ENCODE data around the gene MED13L.

DNA sequence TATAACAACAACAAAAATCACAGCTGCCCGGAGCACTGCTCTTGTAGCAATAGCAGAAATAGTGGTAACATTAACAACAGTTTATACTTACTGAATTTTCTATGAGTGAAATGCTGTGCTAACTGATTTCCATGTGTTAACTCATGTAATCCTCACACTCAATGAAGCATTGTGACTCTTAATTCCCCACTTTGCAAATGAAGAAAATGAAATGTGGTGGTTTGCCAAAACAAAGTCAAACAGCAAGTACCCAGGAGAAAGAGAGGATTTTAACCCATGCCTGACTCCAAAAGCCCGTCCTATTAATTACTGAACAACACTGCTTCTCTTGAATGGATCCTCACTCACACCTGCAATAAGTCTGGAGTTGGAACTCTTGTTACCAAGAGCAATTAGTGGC, 123.5 kb downstream of the MED13L start:
- TF ChIP-seq CTCF (conservative IDR thresholded peaks at IDR 0.05; ENCODE audit: low read depth, low read length): no peak
- no peak for TF ChIP-seq ELK1 (IDR thresholded peaks at IDR 0.05; ENCODE audit: borderline replicate concordance, low read depth, low read length)
- TF ChIP-seq NFE2L2 (IDR thresholded peaks at IDR 0.05; ENCODE audit: low read depth, low read length): no peak
- TF ChIP-seq POLR2A (IDR thresholded peaks at IDR 0.05; ENCODE audit: low read depth, low read length): no peak
- TF ChIP-seq, protein P1, sequence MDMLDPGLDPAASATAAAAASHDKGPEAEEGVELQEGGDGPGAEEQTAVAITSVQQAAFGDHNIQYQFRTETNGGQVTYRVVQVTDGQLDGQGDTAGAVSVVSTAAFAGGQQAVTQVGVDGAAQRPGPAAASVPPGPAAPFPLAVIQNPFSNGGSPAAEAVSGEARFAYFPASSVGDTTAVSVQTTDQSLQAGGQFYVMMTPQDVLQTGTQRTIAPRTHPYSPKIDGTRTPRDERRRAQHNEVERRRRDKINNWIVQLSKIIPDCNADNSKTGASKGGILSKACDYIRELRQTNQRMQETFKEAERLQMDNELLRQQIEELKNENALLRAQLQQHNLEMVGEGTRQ (IDR thresholded peaks at IDR 0.05; ENCODE audit: low read depth, low read length): no peak
- TF ChIP-seq MXI1 (IDR thresholded peaks at IDR 0.05; ENCODE audit: borderline replicate concordance, low read depth, low read length): no peak
- no peak for TF ChIP-seq RAD21 (IDR thresholded peaks at IDR 0.05; ENCODE audit: low read length)
- no peak for TF ChIP-seq RFX5 (IDR thresholded peaks at IDR 0.05; ENCODE audit: low read depth, low read length)
- TF ChIP-seq MAFK (IDR thresholded peaks at IDR 0.05; ENCODE audit: low read depth, low read length): no peak
- TF ChIP-seq MAZ (IDR thresholded peaks at IDR 0.05; ENCODE audit: borderline replicate concordance, low read depth, low read length): no peak
- TF ChIP-seq BHLHE40 (IDR thresholded peaks at IDR 0.05; ENCODE audit: low read depth, low read length): no peak
- no peak for TF ChIP-seq CEBPB (IDR thresholded peaks at IDR 0.05; ENCODE audit: low read depth, low read length)
- no peak for TF ChIP-seq SMC3 (IDR thresholded peaks at IDR 0.05; ENCODE audit: low read depth, low read length)
